Mammary epithelial cell (primary cell): Measurements from ENCODE around the gene DTYMK.

ENCODE experiments used
- EZH2 ChIP-seq: IDR thresholded peaks from 2 replicates; pipeline ENCODE4 v1.6.1; 2012; ENCODE audit warnings: low read length, inconsistent platforms, borderline replicate concordance
- TF ChIP-seq, protein P1 (sequence below), 2 donors: IDR thresholded peaks in 1 of 2; conservative IDR thresholded peaks in 1 of 2; 2 replicates each; pipeline ENCODE4 v1.5.1; 2011 to 2012; ENCODE audit warnings: inconsistent platforms in 2 of 2, low read length in 2 of 2, mild to moderate bottlenecking in 2 of 2, control low read depth in 1 of 2, low read depth in 1 of 2; ENCODE audit not compliant: insufficient read depth in 1 of 2; ENCODE audit errors: extremely low read depth in 1 of 2

DNA sequence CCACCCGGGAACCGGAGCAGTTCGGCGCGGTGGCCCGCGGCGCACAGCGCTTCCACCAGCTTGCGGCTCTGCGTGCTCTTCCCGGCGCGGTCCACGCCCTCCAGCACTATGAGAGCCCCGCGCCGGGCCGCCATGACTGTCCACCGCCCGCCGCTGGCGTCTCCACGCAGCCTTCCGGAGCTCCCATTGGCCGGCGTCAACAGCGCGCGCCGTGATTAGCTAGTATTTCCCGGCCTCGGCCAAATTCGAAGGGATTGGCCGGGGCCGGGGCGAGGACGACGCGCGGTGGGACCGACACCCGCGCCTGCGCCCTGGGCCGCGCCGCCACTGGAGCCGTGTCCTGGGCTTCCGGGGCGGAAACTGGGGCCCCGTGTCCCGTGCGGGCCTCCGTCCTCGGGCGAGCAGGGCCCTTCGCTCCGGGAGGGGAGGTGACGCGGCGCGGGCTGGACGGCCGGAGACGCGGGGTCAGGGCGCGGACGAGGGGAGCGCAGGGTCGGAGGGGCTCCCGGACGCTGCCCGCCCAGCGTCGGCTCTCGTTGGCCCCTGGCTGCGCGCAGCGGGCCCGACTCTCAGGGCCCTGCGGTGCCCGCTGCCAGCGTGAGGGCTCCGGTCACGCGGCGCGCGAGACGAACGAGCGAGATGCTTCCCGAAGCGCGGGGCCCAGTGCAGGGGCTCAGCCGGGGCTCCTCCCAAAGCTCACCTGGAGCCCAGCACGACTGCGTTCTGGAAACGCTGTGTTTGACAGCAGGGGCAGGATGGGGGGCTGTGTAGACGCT, at the start of gene DTYMK:
- TF ChIP-seq, protein P1, sequence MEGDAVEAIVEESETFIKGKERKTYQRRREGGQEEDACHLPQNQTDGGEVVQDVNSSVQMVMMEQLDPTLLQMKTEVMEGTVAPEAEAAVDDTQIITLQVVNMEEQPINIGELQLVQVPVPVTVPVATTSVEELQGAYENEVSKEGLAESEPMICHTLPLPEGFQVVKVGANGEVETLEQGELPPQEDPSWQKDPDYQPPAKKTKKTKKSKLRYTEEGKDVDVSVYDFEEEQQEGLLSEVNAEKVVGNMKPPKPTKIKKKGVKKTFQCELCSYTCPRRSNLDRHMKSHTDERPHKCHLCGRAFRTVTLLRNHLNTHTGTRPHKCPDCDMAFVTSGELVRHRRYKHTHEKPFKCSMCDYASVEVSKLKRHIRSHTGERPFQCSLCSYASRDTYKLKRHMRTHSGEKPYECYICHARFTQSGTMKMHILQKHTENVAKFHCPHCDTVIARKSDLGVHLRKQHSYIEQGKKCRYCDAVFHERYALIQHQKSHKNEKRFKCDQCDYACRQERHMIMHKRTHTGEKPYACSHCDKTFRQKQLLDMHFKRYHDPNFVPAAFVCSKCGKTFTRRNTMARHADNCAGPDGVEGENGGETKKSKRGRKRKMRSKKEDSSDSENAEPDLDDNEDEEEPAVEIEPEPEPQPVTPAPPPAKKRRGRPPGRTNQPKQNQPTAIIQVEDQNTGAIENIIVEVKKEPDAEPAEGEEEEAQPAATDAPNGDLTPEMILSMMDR (conservative IDR thresholded peaks at IDR 0.05 in 1 of 2, IDR thresholded peaks at IDR 0.05 in 1 of 2; ENCODE audit: extremely low read depth in 1 of 2, insufficient read depth in 1 of 2, low read depth in 1 of 2, low read length in 2 of 2): no peak
- TF ChIP-seq EZH2: no peak
